H9 (cell line): ENCODE results near the gene ABCD1. TPM values are rescaled to one million over a fixed set of nuclear protein-coding genes. Genes with fewer than 3 reads are reported as not detected.

Experiments
- DNase-seq: peaks from one replicate; pipeline ENCODE4 v3.0.0-alpha.2; 2017
- H2AFZ ChIP-seq: one replicate; pipeline ENCODE4 v1.6.1; 2013; ENCODE audit warnings: mild to moderate bottlenecking, low read length, control low read depth, moderate library complexity
- H2AK5ac ChIP-seq: 2 replicates; pipeline ENCODE4 v1.6.1; 2013; ENCODE audit warnings: low read length, control low read depth, mixed read lengths; ENCODE audit not compliant: insufficient read length
- H2BK120ac ChIP-seq: one replicate; pipeline ENCODE4 v1.6.1; 2013; ENCODE audit warnings: low read depth, mild to moderate bottlenecking, low read length, control low read depth, inconsistent platforms; ENCODE audit not compliant: poor library complexity, severe bottlenecking
- H2BK12ac ChIP-seq: 2 replicates; pipeline ENCODE4 v1.6.1; 2013; ENCODE audit warnings: low read length, control low read depth, mixed read lengths, low read depth; ENCODE audit not compliant: insufficient read length
- H2BK15ac ChIP-seq: 2 replicates; pipeline ENCODE4 v1.6.1; 2013; ENCODE audit warnings: low read depth, low read length, control low read depth
- H2BK20ac ChIP-seq: one replicate; pipeline ENCODE4 v1.6.1; 2013; ENCODE audit warnings: low read depth, mild to moderate bottlenecking, low read length, control low read depth, inconsistent platforms; ENCODE audit not compliant: poor library complexity, severe bottlenecking
- H2BK5ac ChIP-seq: 2 replicates; pipeline ENCODE4 v1.6.1; 2013; ENCODE audit warnings: low read length, control low read depth, mixed read lengths; ENCODE audit not compliant: insufficient read length
- H3K14ac ChIP-seq: 2 replicates; pipeline ENCODE4 v1.6.1; 2013; ENCODE audit warnings: low read length, control low read depth; ENCODE audit not compliant: insufficient read depth
- H3K18ac ChIP-seq: 2 replicates; pipeline ENCODE4 v1.6.1; 2013; ENCODE audit warnings: low read depth, mild to moderate bottlenecking, mixed read lengths, low read length, control low read depth; ENCODE audit not compliant: insufficient read length
- H3K23ac ChIP-seq: 2 replicates; pipeline ENCODE4 v1.6.1; 2013; ENCODE audit warnings: low read length, control low read depth, mixed read lengths, low read depth; ENCODE audit not compliant: insufficient read length
- H3K23me2 ChIP-seq: 2 replicates; pipeline ENCODE4 v1.6.1; 2013; ENCODE audit warnings: low read depth, mild to moderate bottlenecking, mixed read lengths, low read length, control low read depth; ENCODE audit not compliant: insufficient read length, poor library complexity, severe bottlenecking
- H3K27ac ChIP-seq: 2 replicates; pipeline ENCODE4 v1.5.1; 2013; ENCODE audit warnings: low read length, control low read depth, mixed read lengths, low read depth; ENCODE audit not compliant: insufficient read length
- H3K27me3 ChIP-seq: 2 replicates; pipeline ENCODE4 v1.6.1; 2013; ENCODE audit warnings: low read length, control low read depth, inconsistent platforms; ENCODE audit not compliant: insufficient read depth
- H3K4ac ChIP-seq: 2 replicates; pipeline ENCODE4 v1.6.1; 2013; ENCODE audit warnings: low read depth, mild to moderate bottlenecking, control low read depth, inconsistent platforms, low read length, moderate library complexity
- H3K4me1 ChIP-seq: 2 replicates; pipeline ENCODE4 v1.6.1; 2013; ENCODE audit warnings: low read length, control low read depth, inconsistent platforms; ENCODE audit not compliant: insufficient read depth
- H3K4me2 ChIP-seq: 2 replicates; pipeline ENCODE4 v1.6.1; 2013; ENCODE audit warnings: low read length, control low read depth, mixed read lengths; ENCODE audit not compliant: insufficient read length, insufficient read depth
- H3K56ac ChIP-seq: 2 replicates; pipeline ENCODE4 v1.6.1; 2013; ENCODE audit warnings: low read depth, mild to moderate bottlenecking, mixed read lengths, low read length, control low read depth; ENCODE audit not compliant: insufficient read length
- H3K79me1 ChIP-seq: 2 replicates; pipeline ENCODE4 v1.6.1; 2013; ENCODE audit warnings: low read depth, mild to moderate bottlenecking, moderate library complexity, low read length, control low read depth, inconsistent platforms; ENCODE audit not compliant: insufficient read depth, poor library complexity, severe bottlenecking
- H3K79me2 ChIP-seq: 2 replicates; pipeline ENCODE4 v1.6.1; 2013; ENCODE audit warnings: low read length, control low read depth, inconsistent platforms; ENCODE audit not compliant: insufficient read depth
- H3K9ac ChIP-seq: 2 replicates; pipeline ENCODE4 v1.6.1; 2013; ENCODE audit warnings: low read length, control low read depth, mixed read lengths; ENCODE audit not compliant: insufficient read length; ENCODE audit errors: extremely low read depth
- H3K9me3 ChIP-seq: one replicate; pipeline ENCODE4 v1.6.1; 2013; ENCODE audit warnings: low read depth, low read length, inconsistent platforms; ENCODE audit not compliant: control insufficient read depth
- H3T11ph ChIP-seq: one replicate; pipeline ENCODE4 v1.6.1; 2013; ENCODE audit warnings: mild to moderate bottlenecking, low read length, control low read depth, inconsistent platforms
- H4K20me1 ChIP-seq: one replicate; pipeline ENCODE4 v1.6.1; 2013; ENCODE audit not compliant: control insufficient read depth, insufficient read length, insufficient read depth
- H4K5ac ChIP-seq: 2 replicates; pipeline ENCODE4 v1.6.1; 2013; ENCODE audit warnings: low read depth, mild to moderate bottlenecking, mixed read lengths, low read length, control low read depth; ENCODE audit not compliant: insufficient read length
- H4K8ac ChIP-seq: replicated peaks from 2 replicates; pipeline ENCODE4 v1.6.1; 2013; ENCODE audit warnings: low read length, control low read depth, mixed read lengths, low read depth; ENCODE audit not compliant: insufficient read length
- H4K91ac ChIP-seq: 2 replicates; pipeline ENCODE4 v1.6.1; 2013; ENCODE audit warnings: low read depth, mild to moderate bottlenecking, moderate library complexity, mixed read lengths, low read length, control low read depth; ENCODE audit not compliant: insufficient read length
- H3K27ac Mint-ChIP-seq, 3 experiments: 2 replicates in 2 of 3; 3 replicates in 1 of 3; pipeline ENCODE4 v1.8.0; 2020 to 2021; ENCODE audit warnings: mixed read lengths in 3 of 3, mild to moderate bottlenecking in 1 of 3, moderate library complexity in 1 of 3
- H3K27me3 Mint-ChIP-seq: 2 replicates; pipeline ENCODE4 v1.8.0; 2021; ENCODE audit warnings: low read depth, mild to moderate bottlenecking, moderate library complexity, mixed read lengths
- H3K36me3 Mint-ChIP-seq, 3 experiments: 2 replicates in 2 of 3; 3 replicates in 1 of 3; pipeline ENCODE4 v1.8.0; 2020 to 2021; ENCODE audit warnings: low read depth in 3 of 3, mixed read lengths in 3 of 3; ENCODE audit not compliant: insufficient read depth in 1 of 3
- H3K4me1 Mint-ChIP-seq, 2 experiments: 2 replicates each; pipeline ENCODE4 v1.8.0; 2020; ENCODE audit warnings: mixed read lengths in 2 of 2
- H3K4me3 Mint-ChIP-seq, 2 experiments: 2 replicates in 1 of 2; 3 replicates in 1 of 2; pipeline ENCODE4 v1.8.0; 2020 to 2021; ENCODE audit warnings: mild to moderate bottlenecking in 2 of 2, mixed read lengths in 2 of 2, moderate library complexity in 1 of 2
- H3K9me3 Mint-ChIP-seq, 2 experiments: 2 replicates in 1 of 2; 3 replicates in 1 of 2; pipeline ENCODE4 v1.8.0; 2020; ENCODE audit warnings: mild to moderate bottlenecking in 2 of 2, mixed read lengths in 2 of 2, moderate library complexity in 1 of 2
- WGBS: extraction: QIAGEN DNeasy Blood & Tissue Kit; methylation state at CpG from one replicate; pipeline ENCODE4 v1.1.7; 2013; ENCODE audit warnings: missing lambda C conversion rate, low lambda C conversion rate, mixed read lengths; ENCODE audit not compliant: insufficient read length; ENCODE audit errors: extremely low coverage; 5-methylcytosine and 5-hydroxymethylcytosine counted together
- total RNA-seq: library from RNA; stranded (reverse); gene quantifications from 2 replicates; pipeline ENCODE4 v1.2.1, GENCODE V29; 2021
- TF ChIP-seq, protein P1 (sequence below): fragments of 200-600 bp; sonication (generic); conservative IDR thresholded peaks from 3 replicates; pipeline ENCODE4 v1.8.0; 2021; ENCODE audit warnings: antibody characterized with exemption, mild to moderate bottlenecking

ABCD1 gene
- total RNA-seq, 1 experiment from 2014 or later: 11.1 TPM

DNA sequence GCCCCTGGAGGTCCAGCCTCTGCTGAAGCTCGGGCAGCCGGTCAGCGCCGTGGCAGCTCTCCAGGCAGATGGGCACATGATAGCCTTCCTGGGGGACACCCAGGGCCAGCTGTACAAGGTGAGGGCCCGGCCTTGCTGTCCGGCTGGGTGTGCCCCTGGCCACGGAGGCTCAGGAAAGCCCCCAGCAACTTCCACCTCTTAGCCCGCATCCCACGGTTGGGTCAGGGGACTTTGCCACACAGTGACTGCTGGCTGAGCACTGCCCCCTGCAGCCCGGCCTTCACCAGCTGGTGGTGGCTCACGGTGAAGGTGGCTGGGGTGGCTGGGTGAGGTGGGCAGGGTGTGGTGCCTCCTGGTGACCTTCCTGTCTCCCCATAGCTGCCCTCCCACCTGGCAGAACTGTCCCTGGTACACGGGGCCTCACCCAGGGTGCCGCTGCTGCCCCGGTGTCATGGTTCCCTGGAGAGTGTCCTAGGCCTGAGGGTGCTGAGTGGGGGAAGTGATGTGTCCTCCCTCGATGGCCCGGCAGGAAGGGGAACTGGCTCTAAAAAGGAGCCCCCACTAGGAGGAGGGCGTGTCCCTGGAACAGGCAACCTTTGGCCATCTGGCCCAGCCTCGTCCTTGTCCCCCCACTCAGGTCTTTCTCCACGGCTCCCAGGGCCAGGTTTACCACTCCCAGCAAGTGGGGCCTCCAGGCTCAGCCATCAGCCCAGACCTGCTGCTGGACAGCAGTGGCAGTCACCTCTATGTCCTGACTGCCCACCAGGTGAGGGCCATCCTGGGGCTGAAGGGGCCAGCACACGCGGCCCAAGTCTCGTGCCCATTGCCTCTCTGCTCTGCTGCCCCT lies 43.9 kb downstream of the ABCD1 start:
- no peak overlapping the region for H2BK120ac ChIP-seq

More for the DNA sequence above, 43.9 kb downstream of the ABCD1 start:
- no peak overlapping the region for H3K27ac Mint-ChIP-seq
- H3K9me3 Mint-ChIP-seq: peaks cover 26 to 60% of the 10 kb centered on the region in 2 experiments
- H3T11ph ChIP-seq: no peak overlapping the region
- H4K20me1 ChIP-seq: no peaks in the 10 kb centered on the region
- no peak overlapping the region for H3K14ac ChIP-seq
- H2AFZ ChIP-seq: no peak overlapping the region
- no peak overlapping the region for H3K4me3 Mint-ChIP-seq
- no peak overlapping the region for H3K4ac ChIP-seq
- H3K27me3 Mint-ChIP-seq: peaks cover 7% of the 10 kb centered on the region; the same call in 1 of the 2 replicates
- WGBS: no CpG with 5 or more reads among the region's 22 CpGs
- no peak overlapping the region for H3K18ac ChIP-seq
- H4K8ac ChIP-seq: no peak overlapping the region
- no peak overlapping the region for H3K27ac ChIP-seq
- H3K23me2 ChIP-seq: no peaks in the 10 kb centered on the region
- TF ChIP-seq, protein P1, sequence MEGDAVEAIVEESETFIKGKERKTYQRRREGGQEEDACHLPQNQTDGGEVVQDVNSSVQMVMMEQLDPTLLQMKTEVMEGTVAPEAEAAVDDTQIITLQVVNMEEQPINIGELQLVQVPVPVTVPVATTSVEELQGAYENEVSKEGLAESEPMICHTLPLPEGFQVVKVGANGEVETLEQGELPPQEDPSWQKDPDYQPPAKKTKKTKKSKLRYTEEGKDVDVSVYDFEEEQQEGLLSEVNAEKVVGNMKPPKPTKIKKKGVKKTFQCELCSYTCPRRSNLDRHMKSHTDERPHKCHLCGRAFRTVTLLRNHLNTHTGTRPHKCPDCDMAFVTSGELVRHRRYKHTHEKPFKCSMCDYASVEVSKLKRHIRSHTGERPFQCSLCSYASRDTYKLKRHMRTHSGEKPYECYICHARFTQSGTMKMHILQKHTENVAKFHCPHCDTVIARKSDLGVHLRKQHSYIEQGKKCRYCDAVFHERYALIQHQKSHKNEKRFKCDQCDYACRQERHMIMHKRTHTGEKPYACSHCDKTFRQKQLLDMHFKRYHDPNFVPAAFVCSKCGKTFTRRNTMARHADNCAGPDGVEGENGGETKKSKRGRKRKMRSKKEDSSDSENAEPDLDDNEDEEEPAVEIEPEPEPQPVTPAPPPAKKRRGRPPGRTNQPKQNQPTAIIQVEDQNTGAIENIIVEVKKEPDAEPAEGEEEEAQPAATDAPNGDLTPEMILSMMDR: no peak; the same call in 2 of the 3 replicates
- H4K91ac ChIP-seq: no peak overlapping the region
- H2BK15ac ChIP-seq: no peak overlapping the region
- H3K79me1 ChIP-seq: no peaks in the 10 kb centered on the region
- H2AK5ac ChIP-seq: no peak overlapping the region
- no peak overlapping the region for H2BK20ac ChIP-seq
- no peaks in the 10 kb centered on the region for H3K4me1 ChIP-seq
- no peak overlapping the region for H3K4me2 ChIP-seq
- no peak overlapping the region for H3K56ac ChIP-seq
- no peaks in the 10 kb centered on the region for H3K9me3 ChIP-seq
- H3K36me3 Mint-ChIP-seq: no peaks in the 10 kb centered on the region; a peak in 3 of 7 replicates
- no peaks in the 10 kb centered on the region for H3K27me3 ChIP-seq
- no peaks in the 10 kb centered on the region for H3K79me2 ChIP-seq
- H2BK12ac ChIP-seq: no peak overlapping the region
- peaks cover 4 to 6% of the 10 kb centered on the region in 2 experiments; a peak in 3 of 4 replicates for H3K4me1 Mint-ChIP-seq
- H3K9ac ChIP-seq: no peak overlapping the region
- no peak overlapping the region for H4K5ac ChIP-seq
- no peak overlapping the region for H3K23ac ChIP-seq
- peak; percentile 28 for DNase-seq
- no peak overlapping the region for H2BK5ac ChIP-seq
